Colonic mucosa (tissue), 4 donors: ENCODE measurements around the gene DMRTC2. TPM values are rescaled to one million over a fixed set of nuclear protein-coding genes. Genes with fewer than 3 reads are reported as not detected.

Experiments used
- DNase-seq: peaks from one replicate; pipeline ENCODE4 v3.0.0-alpha.2; 2020
- H3K27ac ChIP-seq: fragments of 200-600 bp; one replicate; pipeline ENCODE4 v1.8.0; 2021
- H3K27me3 ChIP-seq: fragments of 200-600 bp; one replicate; pipeline ENCODE4 v1.8.0; 2021
- H3K36me3 ChIP-seq: fragments of 200-600 bp; one replicate; pipeline ENCODE4 v1.8.0; 2021
- H3K4me1 ChIP-seq: fragments of 200-600 bp; one replicate; pipeline ENCODE4 v1.8.0; 2021; ENCODE audit warnings: mild to moderate bottlenecking
- H3K4me3 ChIP-seq: fragments of 200-600 bp; one replicate; pipeline ENCODE4 v1.8.0; 2021
- H3K9ac ChIP-seq, 2 donors: one replicate each; pipeline ENCODE4 v1.7.0; 2013; ENCODE audit warnings: control low read depth in 2 of 2, low read depth in 2 of 2, low read length in 2 of 2
- H3K9me3 ChIP-seq: fragments of 200-600 bp; one replicate; pipeline ENCODE4 v1.8.0; 2021
- CTCF ChIP-seq: fragments of 200-600 bp; IDR thresholded peaks from one replicate; pipeline ENCODE4 v1.8.0; 2022; ENCODE audit warnings: antibody characterized with exemption, mild to moderate bottlenecking
- intact Hi-C: fragments of 100-400 bp; cut with DNase I; formaldehyde crosslinking; loops from one replicate; pipeline ENCODE4 v1.14.1; 2022
- total RNA-seq, 2 donors: library from RNA; stranded (reverse); fragmentation: NEBNext Ultra II Directional in 1 of 2; extraction: Animal tissue kit (Norgen Biotek cat#: 25700) in 1 of 2; gene quantifications; one replicate each; pipeline ENCODE4 v1.2.1, GENCODE V29; 2021
- donor health status: healthy.
- donor health status: DM: no; HTN: no; CAD: no.
- donor health status: DM: no; HTN: no; CAD: no.

DMRTC2 gene
- total RNA-seq, 2 donors from 2014 or later: not detected

- DNase-seq: no peak
- intact Hi-C loops: no loop called here
- H3K36me3 ChIP-seq: no peaks in the 10 kb centered on the region
- H3K27ac ChIP-seq: no peak overlapping the region
- no peaks in the 10 kb centered on the region for H3K9me3 ChIP-seq
- peaks cover 4% of the 10 kb centered on the region for H3K4me1 ChIP-seq
- no peak overlapping the region for H3K9ac ChIP-seq
- no peaks in the 10 kb centered on the region for H3K27me3 ChIP-seq
- no peak for TF ChIP-seq CTCF
- H3K4me3 ChIP-seq: no peak overlapping the region
These were observed 42.1 kb upstream of the DMRTC2 start for GRCh38 chr19:41802770-41803169.

- TF ChIP-seq CTCF: no peak
- no peak overlapping the region for H3K27ac ChIP-seq
These were observed 40.5 kb upstream of the DMRTC2 start for GRCh38 chr19:41804336-41804735.

GRCh38 chr19:41807176-41807575 is 37.7 kb upstream of the DMRTC2 start:
- peaks cover 3% of the 10 kb centered on the region for H3K4me1 ChIP-seq
- H3K9ac ChIP-seq: no peak overlapping the region
- no peak overlapping the region for H3K4me3 ChIP-seq
- H3K27me3 ChIP-seq: no peaks in the 10 kb centered on the region
- no peaks in the 10 kb centered on the region for H3K36me3 ChIP-seq
- H3K27ac ChIP-seq: no peak overlapping the region
- no peaks in the 10 kb centered on the region for H3K9me3 ChIP-seq
- no peak for TF ChIP-seq CTCF
- intact Hi-C loops: no loop called here
- DNase-seq: no peak

More at GRCh38 chr19:41804336-41804735, 40.5 kb upstream of the DMRTC2 start:
- no peak for DNase-seq
- Histone ChIP-seq H3K36me3 (no peaks in the 10 kb centered on the region), H3K27me3 (no peaks in the 10 kb centered on the region), H3K9ac (no peak overlapping the region), H3K4me3 (no peak overlapping the region), H3K4me1 (peaks cover 4% of the 10 kb centered on the region), H3K9me3 (no peaks in the 10 kb centered on the region)
- intact Hi-C loops: no loop called here

- Histone ChIP-seq H3K9ac (peak overlapping the region in 1 of 2 donors; percentile 12), H3K4me3 (no peak overlapping the region), H3K27ac (no peak overlapping the region), H3K4me1 (no peaks in the 10 kb centered on the region), H3K27me3 (no peaks in the 10 kb centered on the region), H3K9me3 (no peaks in the 10 kb centered on the region), H3K36me3 (no peaks in the 10 kb centered on the region)
- intact Hi-C loops: no loop called here
- no peak for TF ChIP-seq CTCF
- DNase-seq: no peak
These were observed 35.9 kb upstream of the DMRTC2 start for GRCh38 chr19:41808663-41809566.

GRCh38 chr19:41810301-41810700 is 34.5 kb upstream of the DMRTC2 start:
- no peak for DNase-seq
- no peaks in the 10 kb centered on the region for H3K36me3 ChIP-seq
- H3K4me3 ChIP-seq: no peak overlapping the region
- H3K9ac ChIP-seq: no peak overlapping the region
- no peaks in the 10 kb centered on the region for H3K9me3 ChIP-seq
- H3K27ac ChIP-seq: no peak overlapping the region
- no peaks in the 10 kb centered on the region for H3K27me3 ChIP-seq
- intact Hi-C loops: no loop called here
- no peaks in the 10 kb centered on the region for H3K4me1 ChIP-seq
- TF ChIP-seq CTCF: no peak
